GM21515 (cell line): ENCODE results near the gene MTIF2.
"Not testable (repeated sequence)": the region's sequence is repeated elsewhere in the genome, so short reads cannot be mapped to it uniquely, and the experiment has no call there.

Experiments
- ATAC-seq: cut with Tn5 transposase; IDR thresholded peaks from one replicate; pipeline ENCODE4 v1.9.1; 2021; ENCODE audit not compliant: unreplicated experiment

The MTIF2 gene

DNA sequence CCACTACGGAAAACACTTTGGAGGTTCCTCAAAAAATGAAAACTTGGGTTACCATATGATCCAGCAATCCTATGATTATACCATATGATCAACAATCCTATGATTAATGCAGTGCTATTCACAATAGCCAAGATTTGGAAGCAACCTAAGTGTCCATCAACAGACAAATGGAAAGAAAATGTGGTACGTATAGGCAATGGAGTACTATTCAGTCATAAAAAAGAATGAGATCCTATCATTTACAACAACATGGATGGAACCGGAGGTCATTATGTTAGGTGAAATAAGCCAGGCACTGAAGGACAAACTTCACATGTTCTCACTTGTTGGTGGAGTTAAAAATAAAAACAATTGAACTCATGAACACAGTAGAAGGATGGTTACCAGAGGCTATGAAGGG is 64.5 kb downstream of the MTIF2 start:
- no peak for ATAC-seq

DNA sequence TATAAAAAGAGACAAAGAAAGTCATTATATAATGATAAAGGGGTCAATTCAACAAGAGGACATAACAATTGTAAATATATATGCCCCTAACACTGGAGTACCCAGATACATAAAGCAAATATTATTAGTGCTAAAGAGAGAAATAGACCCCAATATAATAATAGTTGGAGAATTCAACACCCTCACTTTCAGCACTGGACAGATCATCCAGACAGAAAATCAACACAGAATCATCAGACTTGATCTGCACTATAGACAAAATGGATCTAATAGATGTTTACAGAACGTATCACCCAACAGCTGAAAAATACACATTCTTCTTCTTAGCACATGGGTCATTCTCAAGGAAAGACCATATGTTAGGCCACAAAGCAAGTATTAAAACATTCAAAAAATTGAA is 68.6 kb downstream of the MTIF2 start:
- no peak for ATAC-seq

DNA sequence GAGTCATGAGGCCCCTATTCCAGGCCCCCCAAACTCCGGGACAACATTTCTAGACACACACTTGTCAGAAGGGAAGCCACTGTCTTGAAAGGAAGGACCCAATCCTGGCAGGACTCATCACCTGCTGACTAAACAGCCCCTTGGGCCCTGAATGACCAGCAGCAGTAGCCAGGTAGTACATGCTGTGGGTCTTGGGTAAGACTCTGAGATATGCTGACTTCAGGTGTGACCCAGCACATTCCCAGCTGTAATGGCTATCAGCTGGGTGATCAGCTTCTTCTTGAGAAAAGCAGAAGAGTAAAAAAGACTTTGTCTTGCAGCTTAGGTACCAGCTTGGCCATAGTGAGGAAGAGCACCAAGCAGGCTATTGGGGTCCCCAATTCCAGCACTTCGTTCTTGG is 72.5 kb downstream of the MTIF2 start:
- ATAC-seq, result no peak

DNA sequence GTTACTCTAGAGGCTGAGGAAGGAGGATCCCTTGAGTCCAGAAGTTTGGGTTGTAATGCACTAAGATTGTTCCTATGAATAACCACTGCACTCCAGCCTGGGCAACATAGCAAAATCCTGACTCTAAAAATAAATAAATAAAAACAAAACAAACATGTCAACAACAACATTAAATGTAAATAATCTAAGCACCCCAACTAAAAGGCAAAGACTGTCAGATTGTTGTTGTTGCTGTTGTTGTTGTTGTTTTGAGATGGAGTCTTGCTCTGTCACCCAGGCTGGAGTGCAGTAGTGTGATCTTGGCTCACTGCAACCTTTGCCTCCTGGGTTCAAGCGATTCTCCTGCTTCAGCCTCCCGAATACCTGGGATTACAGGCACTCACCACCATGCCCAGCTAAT is 77.1 kb downstream of the MTIF2 start:
- ATAC-seq, result not testable (repeated sequence)

DNA sequence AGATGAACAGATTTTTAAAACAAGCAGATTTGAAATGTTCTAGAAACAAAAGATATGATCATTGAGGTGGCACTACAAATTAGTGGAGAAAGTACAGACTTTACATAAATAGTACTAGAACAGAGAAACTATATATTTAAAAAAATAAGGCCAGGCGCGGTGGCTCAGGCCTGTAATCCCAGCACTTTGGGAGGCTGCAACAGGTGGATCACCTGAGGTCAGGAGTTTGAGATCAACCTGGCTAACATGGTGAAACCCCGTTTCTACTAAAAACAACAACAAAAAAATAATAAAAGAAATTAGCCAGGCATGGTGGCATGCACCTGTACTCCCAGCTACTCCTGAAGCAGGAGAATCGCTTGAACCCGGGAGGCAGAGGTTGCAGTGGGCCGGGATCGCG is 82.2 kb downstream of the MTIF2 start:
- not testable (repeated sequence) for ATAC-seq
